HepG2 (cell line): Measurements from ENCODE around the gene CEBPG. TPM values are rescaled to one million over a fixed set of nuclear protein-coding genes. Genes with fewer than 3 reads are reported as not detected.
A peak's percentile ranks its signal among the peaks of the same experiment; 100 is the strongest.

Source experiments
- ATAC-seq: fragments of 200-7000 bp; cut with Tn5 transposase; 3 replicates; pipeline ENCODE4 v1.9.1; 2020; ENCODE audit warnings: mild to moderate bottlenecking, moderate library complexity
- BruUV-seq: library from RNA; stranded (reverse); fragments of 400-500 nt; replicated peaks from 2 replicates; lab custom pipeline; 2021; lab: Mats Ljungman, UMichigan
- CTCF ChIA-PET: fragments of 300-600 bp; formaldehyde crosslinking; extraction: SDS; loops from one replicate; lab custom pipeline; 2021; ENCODE audit warnings: low total read pairs, inconsistent platforms, low intra/inter-chr PET ratio; lab: Yijun Ruan, JAX
- POLR2A ChIA-PET: fragments of 350-600 bp; sonication (Branson Sonifier 250); formaldehyde crosslinking; loops from one replicate; lab custom pipeline; 2020; ENCODE audit warnings: antibody characterized with exemption, inconsistent platforms; lab: Yijun Ruan, JAX
- DNase-seq: peaks from one replicate; pipeline ENCODE4 v3.0.0-alpha.2; 2015; ENCODE audit warnings: low spot score
- FAIRE-seq: peaks from 3 replicates; lab custom pipeline; 2011; peaks lifted over from hg19 to GRCh38; lab: Jason Lieb, UNC
- H2AFZ ChIP-seq: one replicate; pipeline ENCODE4 v1.6.1; 2011; ENCODE audit warnings: low read length, inconsistent platforms
- H3K27ac ChIP-seq: fragments of 300-600 bp; 3 replicates; pipeline ENCODE4 v1.8.0; 2011; ENCODE audit warnings: mixed run types, mild to moderate bottlenecking, mixed read lengths, low read length, inconsistent platforms; ENCODE audit not compliant: insufficient read depth; ENCODE audit errors: extremely low read length
- H3K27me3 ChIP-seq, 2 experiments: fragments of 200-600 bp in 1 of 2; 2 replicates in 1 of 2; 3 replicates in 1 of 2; pipeline versions ENCODE4 v1.6.0 to v1.8.0; 2011; ENCODE audit warnings: low read length in 2 of 2, mild to moderate bottlenecking in 2 of 2, moderate library complexity in 2 of 2, inconsistent platforms in 1 of 2; ENCODE audit not compliant: insufficient read depth in 2 of 2, control insufficient read depth in 1 of 2
- H3K36me3 ChIP-seq, 2 experiments: fragments of 200-600 bp in 1 of 2; replicated peaks in 1 of 2; 2 replicates in 1 of 2; 3 replicates in 1 of 2; pipeline versions ENCODE4 v1.5.1 to v1.8.0; 2011; ENCODE audit warnings: low read length in 2 of 2, inconsistent platforms in 1 of 2; ENCODE audit not compliant: insufficient read depth in 2 of 2, control insufficient read depth in 1 of 2
- H3K4me1 ChIP-seq: 2 replicates; pipeline ENCODE4 v1.5.1; 2012; ENCODE audit warnings: low read length, inconsistent platforms; ENCODE audit not compliant: insufficient read depth
- H3K4me2 ChIP-seq: 2 replicates; pipeline ENCODE4 v1.6.0; 2011; ENCODE audit warnings: low read depth, low read length, inconsistent platforms
- H3K4me3 ChIP-seq, 3 experiments: fragments of 200-600 bp in 1 of 3; sonication (generic), shearing (Covaris generic) in 1 of 3; replicated peaks in 1 of 3; 2 replicates each; pipeline ENCODE4 v1.5.1; 2011 to 2016; ENCODE audit warnings: low read length in 3 of 3, inconsistent platforms in 2 of 3, low read depth in 2 of 3, mild to moderate bottlenecking in 2 of 3, control low read depth in 1 of 3, mixed read lengths in 1 of 3; ENCODE audit not compliant: insufficient read depth in 1 of 3
- H3K79me2 ChIP-seq: one replicate; pipeline ENCODE4 v1.6.1; 2011; ENCODE audit warnings: low read length, inconsistent platforms; ENCODE audit not compliant: insufficient read depth
- H3K9ac ChIP-seq: 2 replicates; pipeline ENCODE4 v1.6.0; 2011; ENCODE audit warnings: mild to moderate bottlenecking, low read depth, low read length, inconsistent platforms; ENCODE audit not compliant: insufficient read depth
- H3K9me3 ChIP-seq: 2 replicates; pipeline ENCODE4 v1.5.1; 2012; ENCODE audit warnings: mild to moderate bottlenecking, low read length
- H4K20me1 ChIP-seq: 2 replicates; pipeline ENCODE4 v1.6.0; 2011; ENCODE audit warnings: inconsistent platforms, mild to moderate bottlenecking, low read length, moderate library complexity; ENCODE audit not compliant: insufficient read depth
- DPF2 ChIP-seq: sonication (generic); formaldehyde crosslinking; IDR thresholded peaks from 2 replicates; pipeline ENCODE4 v1.4.0; 2020; ENCODE audit warnings: mild to moderate bottlenecking, low read depth, missing genetic modification reagents, borderline replicate concordance
- HNF4A ChIP-seq: sonication (generic); formaldehyde crosslinking; IDR thresholded peaks from 2 replicates; pipeline ENCODE4 v1.4.0; 2020; ENCODE audit warnings: missing genetic modification reagents
- HNRNPH1 ChIP-seq: fragments of 200-400 bp; formaldehyde crosslinking; optimal IDR thresholded peaks from 2 replicates; pipeline ENCODE3; 2017; ENCODE audit warnings: mild to moderate bottlenecking, low read depth, low read length
- JUN ChIP-seq: sonication (generic); formaldehyde crosslinking; IDR thresholded peaks from 2 replicates; pipeline ENCODE4 v1.4.0; 2020; ENCODE audit warnings: mild to moderate bottlenecking, missing genetic modification reagents
- KAT7 ChIP-seq: IDR thresholded peaks from 2 replicates; pipeline ENCODE4 v1.6.1; 2018; ENCODE audit warnings: borderline replicate concordance, missing compliant biosample characterization
- KLF15 ChIP-seq: sonication (generic); formaldehyde crosslinking; IDR thresholded peaks from 2 replicates; pipeline ENCODE4 v1.8.1; 2023; ENCODE audit warnings: borderline replicate concordance, mild to moderate bottlenecking, inconsistent platforms, missing genetic modification reagents, mixed read lengths
- ZFP36L1 ChIP-seq: sonication (generic); formaldehyde crosslinking; IDR thresholded peaks from 2 replicates; pipeline ENCODE4 v1.8.0; 2022; ENCODE audit warnings: mild to moderate bottlenecking, missing genetic modification reagents, moderate library complexity
- ZNF746 ChIP-seq: sonication (generic); formaldehyde crosslinking; IDR thresholded peaks from 2 replicates; pipeline ENCODE4 v1.8.0; 2022; ENCODE audit warnings: mild to moderate bottlenecking, missing genetic modification reagents
- WGBS: methylation state at CpG from one replicate; pipeline ENCODE4 v1.1.6; 2017; ENCODE audit warnings: low lambda C conversion rate; 5-methylcytosine and 5-hydroxymethylcytosine counted together
- in situ Hi-C: cut with HindIII; loops from 2 replicates; pipeline ENCODE4 v1.10.0; 2017; ENCODE audit warnings: low pct_unique_long_range_greater_than_20kb; ENCODE audit not compliant: extremely low pct_ligation_motif_present
- intact Hi-C: fragments of 100-400 bp; cut with micrococcal nuclease; formaldehyde crosslinking; loops from one replicate; pipeline ENCODE4 v1.10.0; 2022; ENCODE audit not compliant: unreplicated experiment
- polyA plus RNA-seq, 8 experiments: library from polyadenylated mRNA; depleted of rRNA in 3 of 8; stranded (reverse) in 7 of 8; unstranded in 1 of 8; fragments of >200 nt; fragmentation: Illumina TruSeq in 4 of 8; extraction: Trizol in 4 of 8; gene quantifications; 2 replicates each; pipeline versions ENCODE4 v1.2.1 to v1.2.3, GENCODE V29; 2011 to 2016; ENCODE audit warnings: low read depth in 4 of 8, missing spikeins in 1 of 8, mixed read lengths in 1 of 8; ENCODE audit not compliant: insufficient read depth in 1 of 8
- total RNA-seq, 5 experiments: library from RNA; depleted of rRNA; stranded (reverse); fragments of >200 nt; fragmentation: Illumina TruSeq; extraction: Trizol; gene quantifications; 2 replicates each; pipeline ENCODE4 v1.2.3, GENCODE V29; 2016; ENCODE audit warnings: low read depth in 1 of 5
- TF ChIP-seq, protein P1 (sequence below): sonication (generic); formaldehyde crosslinking; IDR thresholded peaks from one replicate; pipeline ENCODE4 v1.5.1; 2020; ENCODE audit warnings: mild to moderate bottlenecking, missing genetic modification reagents; ENCODE audit errors: not compliant biosample characterization
- TF ChIP-seq, protein P2 (sequence below): sonication (generic); formaldehyde crosslinking; IDR thresholded peaks from 2 replicates; pipeline ENCODE4 v1.4.0; 2020; ENCODE audit warnings: missing genetic modification reagents, borderline replicate concordance

CEBPG gene
- total and polyA plus RNA-seq, 2 of the 13 experiments (the other 11 are each of a cell fraction or from before 2014, with no cell fraction given): 25.7 to 34.3 TPM

DNA sequence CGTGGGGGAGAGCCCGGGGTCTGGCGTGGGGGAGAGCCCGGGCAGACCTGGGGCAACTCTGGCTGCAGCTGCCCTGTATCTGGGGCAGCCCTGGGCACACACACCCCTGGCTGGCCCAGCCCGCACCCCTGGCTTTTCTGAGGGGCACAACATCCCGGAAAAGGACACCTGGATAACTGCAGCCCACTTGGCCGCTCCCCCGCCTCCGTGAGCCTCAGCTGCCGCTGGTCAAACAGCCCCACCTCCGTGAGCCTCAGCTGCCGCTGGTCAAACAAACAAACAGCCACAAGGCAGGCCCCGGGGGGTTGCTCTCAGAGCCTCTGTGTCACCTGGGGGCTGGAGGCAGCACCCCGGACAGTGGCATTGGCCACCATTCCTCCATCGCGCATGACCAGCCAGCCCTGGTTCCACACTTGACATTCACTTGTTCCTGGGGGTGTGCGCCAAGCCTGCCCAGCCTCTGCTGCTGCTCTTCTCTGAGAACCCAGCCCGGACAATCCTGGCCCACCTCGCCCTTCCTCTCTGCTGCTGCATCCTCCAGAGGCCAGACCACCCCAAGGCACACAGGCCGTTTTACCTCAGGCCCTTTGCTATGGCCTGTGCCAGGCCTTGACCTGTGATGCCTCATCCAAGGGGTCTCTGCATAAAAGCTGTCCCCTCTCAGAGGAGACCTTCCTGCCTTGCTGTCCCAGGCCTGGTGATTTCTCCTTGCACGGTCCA, 19.9 kb downstream of the CEBPG start:
- ATAC-seq (peak; percentile 13), FAIRE-seq (no peak), DNase-seq (peak; percentile 54)
- peak overlapping the region; percentile 94 for H3K27ac ChIP-seq
- H4K20me1 ChIP-seq: no peaks in the 10 kb centered on the region
- H3K4me1 ChIP-seq: peaks cover 88% of the 10 kb centered on the region
- H2AFZ ChIP-seq: no peak overlapping the region
- CTCF ChIA-PET: no interaction called here
- BruUV-seq: no TSS peak
- in situ Hi-C loops (no loop called here), intact Hi-C loops (loop anchor here (5.0 kb wide), 1 partner anchor 91 kb away; the partner anchor contains the start of gene CEBPA)
- peaks cover 5% of the 10 kb centered on the region for H3K79me2 ChIP-seq
- H3K4me3 ChIP-seq: peak overlapping the region; percentile 33 to 64 (median 49)
- H3K4me2 ChIP-seq: peak overlapping the region; percentile 70
- no peaks in the 10 kb centered on the region for H3K27me3 ChIP-seq
- H3K9me3 ChIP-seq: no peaks in the 10 kb centered on the region
- no peaks in the 10 kb centered on the region; a peak in 1 of 5 replicates for H3K36me3 ChIP-seq
- POLR2A ChIA-PET: interaction anchor here (0.7 to 4.7 kb wide), 10 partner anchors 10 to 152 kb away, joined by 4 to 58 read pairs (median 14); partner anchors contain the start of genes CEBPA and CEBPG
- 13% methylated on average over 4 of the region's 21 CpGs for WGBS
- H3K9ac ChIP-seq: peak overlapping the region; percentile 59
- 0 out of 2 replicates have a peak, but pooled peaks have one; percentile 15 for TF ChIP-seq JUN (CRISPR knock-in tag)
- peak; percentile 18; the same call in 1 of the 2 replicates for TF ChIP-seq KAT7 (CRISPR knock-in tag)
- TF ChIP-seq, protein P1, sequence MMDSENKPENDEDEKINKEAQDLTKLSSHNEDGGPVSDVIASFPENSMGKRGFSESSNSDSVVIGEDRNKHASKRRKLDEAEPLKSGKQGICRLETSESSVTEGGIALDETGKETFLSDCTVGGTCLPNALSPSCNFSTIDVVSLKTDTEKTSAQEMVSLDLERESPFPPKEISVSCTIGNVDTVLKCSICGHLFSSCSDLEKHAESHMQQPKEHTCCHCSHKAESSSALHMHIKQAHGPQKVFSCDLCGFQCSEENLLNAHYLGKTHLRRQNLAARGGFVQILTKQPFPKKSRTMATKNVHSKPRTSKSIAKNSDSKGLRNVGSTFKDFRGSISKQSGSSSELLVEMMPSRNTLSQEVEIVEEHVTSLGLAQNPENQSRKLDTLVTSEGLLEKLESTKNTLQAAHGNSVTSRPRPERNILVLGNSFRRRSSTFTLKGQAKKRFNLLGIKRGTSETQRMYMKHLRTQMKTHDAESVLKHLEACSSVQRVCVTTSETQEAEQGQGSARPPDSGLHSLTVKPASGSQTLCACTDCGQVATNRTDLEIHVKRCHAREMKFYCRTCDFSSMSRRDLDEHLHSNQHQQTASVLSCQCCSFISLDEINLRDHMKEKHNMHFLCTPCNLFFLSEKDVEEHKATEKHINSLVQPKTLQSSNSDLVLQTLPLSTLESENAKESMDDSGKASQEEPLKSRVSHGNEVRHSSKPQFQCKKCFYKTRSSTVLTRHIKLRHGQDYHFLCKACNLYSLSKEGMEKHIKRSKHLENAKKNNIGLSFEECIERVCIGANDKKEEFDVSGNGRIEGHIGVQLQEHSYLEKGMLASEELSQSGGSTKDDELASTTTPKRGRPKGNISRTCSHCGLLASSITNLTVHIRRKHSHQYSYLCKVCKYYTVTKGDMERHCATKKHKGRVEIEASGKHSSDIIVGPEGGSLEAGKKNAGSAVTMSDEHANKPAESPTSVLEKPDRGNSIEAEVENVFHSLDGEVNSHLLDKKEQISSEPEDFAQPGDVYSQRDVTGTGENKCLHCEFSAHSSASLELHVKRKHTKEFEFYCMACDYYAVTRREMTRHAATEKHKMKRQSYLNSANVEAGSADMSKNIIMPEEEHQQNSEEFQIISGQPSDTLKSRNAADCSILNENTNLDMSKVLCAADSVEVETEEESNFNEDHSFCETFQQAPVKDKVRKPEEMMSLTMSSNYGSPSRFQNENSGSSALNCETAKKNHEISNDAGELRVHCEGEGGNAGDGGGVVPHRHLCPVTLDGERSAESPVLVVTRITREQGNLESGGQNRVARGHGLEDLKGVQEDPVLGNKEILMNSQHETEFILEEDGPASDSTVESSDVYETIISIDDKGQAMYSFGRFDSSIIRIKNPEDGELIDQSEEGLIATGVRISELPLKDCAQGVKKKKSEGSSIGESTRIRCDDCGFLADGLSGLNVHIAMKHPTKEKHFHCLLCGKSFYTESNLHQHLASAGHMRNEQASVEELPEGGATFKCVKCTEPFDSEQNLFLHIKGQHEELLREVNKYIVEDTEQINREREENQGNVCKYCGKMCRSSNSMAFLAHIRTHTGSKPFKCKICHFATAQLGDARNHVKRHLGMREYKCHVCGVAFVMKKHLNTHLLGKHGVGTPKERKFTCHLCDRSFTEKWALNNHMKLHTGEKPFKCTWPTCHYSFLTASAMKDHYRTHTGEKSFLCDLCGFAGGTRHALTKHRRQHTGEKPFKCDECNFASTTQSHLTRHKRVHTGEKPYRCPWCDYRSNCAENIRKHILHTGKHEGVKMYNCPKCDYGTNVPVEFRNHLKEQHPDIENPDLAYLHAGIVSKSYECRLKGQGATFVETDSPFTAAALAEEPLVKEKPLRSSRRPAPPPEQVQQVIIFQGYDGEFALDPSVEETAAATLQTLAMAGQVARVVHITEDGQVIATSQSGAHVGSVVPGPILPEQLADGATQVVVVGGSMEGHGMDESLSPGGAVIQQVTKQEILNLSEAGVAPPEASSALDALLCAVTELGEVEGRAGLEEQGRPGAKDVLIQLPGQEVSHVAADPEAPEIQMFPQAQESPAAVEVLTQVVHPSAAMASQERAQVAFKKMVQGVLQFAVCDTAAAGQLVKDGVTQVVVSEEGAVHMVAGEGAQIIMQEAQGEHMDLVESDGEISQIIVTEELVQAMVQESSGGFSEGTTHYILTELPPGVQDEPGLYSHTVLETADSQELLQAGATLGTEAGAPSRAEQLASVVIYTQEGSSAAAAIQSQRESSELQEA (CRISPR knock-in tag): peak; percentile 17
- peak; percentile 14; the same call in 1 of the 2 replicates for TF ChIP-seq HNF4A (CRISPR knock-in tag)
- no peak for TF ChIP-seq ZFP36L1 (CRISPR knock-in tag)
- TF ChIP-seq ZNF746 (CRISPR knock-in tag): peak; percentile 42; the same call in 1 of the 2 replicates
- peak; percentile 11; the same call in 1 of the 2 replicates for TF ChIP-seq DPF2 (CRISPR knock-in tag)
- 0 out of 2 replicates have a peak, but pooled peaks have one; percentile 13 for TF ChIP-seq KLF15
- TF ChIP-seq, protein P2, sequence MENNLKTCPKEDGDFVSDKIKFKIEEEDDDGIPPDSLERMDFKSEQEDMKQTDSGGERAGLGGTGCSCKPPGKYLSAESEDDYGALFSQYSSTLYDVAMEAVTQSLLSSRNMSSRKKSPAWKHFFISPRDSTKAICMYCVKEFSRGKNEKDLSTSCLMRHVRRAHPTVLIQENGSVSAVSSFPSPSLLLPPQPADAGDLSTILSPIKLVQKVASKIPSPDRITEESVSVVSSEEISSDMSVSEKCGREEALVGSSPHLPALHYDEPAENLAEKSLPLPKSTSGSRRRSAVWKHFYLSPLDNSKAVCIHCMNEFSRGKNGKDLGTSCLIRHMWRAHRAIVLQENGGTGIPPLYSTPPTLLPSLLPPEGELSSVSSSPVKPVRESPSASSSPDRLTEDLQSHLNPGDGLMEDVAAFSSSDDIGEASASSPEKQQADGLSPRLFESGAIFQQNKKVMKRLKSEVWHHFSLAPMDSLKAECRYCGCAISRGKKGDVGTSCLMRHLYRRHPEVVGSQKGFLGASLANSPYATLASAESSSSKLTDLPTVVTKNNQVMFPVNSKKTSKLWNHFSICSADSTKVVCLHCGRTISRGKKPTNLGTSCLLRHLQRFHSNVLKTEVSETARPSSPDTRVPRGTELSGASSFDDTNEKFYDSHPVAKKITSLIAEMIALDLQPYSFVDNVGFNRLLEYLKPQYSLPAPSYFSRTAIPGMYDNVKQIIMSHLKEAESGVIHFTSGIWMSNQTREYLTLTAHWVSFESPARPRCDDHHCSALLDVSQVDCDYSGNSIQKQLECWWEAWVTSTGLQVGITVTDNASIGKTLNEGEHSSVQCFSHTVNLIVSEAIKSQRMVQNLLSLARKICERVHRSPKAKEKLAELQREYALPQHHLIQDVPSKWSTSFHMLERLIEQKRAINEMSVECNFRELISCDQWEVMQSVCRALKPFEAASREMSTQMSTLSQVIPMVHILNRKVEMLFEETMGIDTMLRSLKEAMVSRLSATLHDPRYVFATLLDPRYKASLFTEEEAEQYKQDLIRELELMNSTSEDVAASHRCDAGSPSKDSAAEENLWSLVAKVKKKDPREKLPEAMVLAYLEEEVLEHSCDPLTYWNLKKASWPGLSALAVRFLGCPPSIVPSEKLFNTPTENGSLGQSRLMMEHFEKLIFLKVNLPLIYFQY (CRISPR knock-in tag): no peak
- TF ChIP-seq HNRNPH1: no peak
